Caco-2 (cell line): ENCODE results near the gene CCDC197. TPM values are rescaled to one million over a fixed set of nuclear protein-coding genes. Genes with fewer than 3 reads are reported as not detected.

Experiments
- BruUV-seq: library from RNA; stranded (reverse); fragments of 400-500 nt; replicated peaks from 2 replicates; lab custom pipeline; 2021; lab: Mats Ljungman, UMichigan
- CTCF ChIA-PET: fragments of 300-600 bp; sonication (Branson Sonifier 250); formaldehyde crosslinking; loops from one replicate; lab custom pipeline; 2022; ENCODE audit warnings: antibody characterized with exemption; lab: Charles Lee
- POLR2A ChIA-PET: fragments of 300-600 bp; sonication (Branson Sonifier 250); formaldehyde crosslinking; loops from one replicate; lab custom pipeline; 2022; ENCODE audit warnings: antibody characterized with exemption; lab: Charles Lee
- DNase-seq, 2 experiments: peaks; one replicate each; pipeline versions ENCODE4 v3.0.0 to v3.0.0-alpha.2; 2020 to 2022
- H3K27me3 ChIP-seq: replicated peaks from 2 replicates; pipeline ENCODE4 v1.6.0; 2011; ENCODE audit warnings: low read length; ENCODE audit not compliant: control insufficient read depth, insufficient read depth
- H3K36me3 ChIP-seq: 2 replicates; pipeline ENCODE4 v1.5.1; 2011; ENCODE audit warnings: low read length; ENCODE audit not compliant: control insufficient read depth, insufficient read depth
- H3K4me1 ChIP-seq: fragments of 250-450 bp; sonication (Bioruptor Pico); 2 replicates; pipeline ENCODE4 v1.5.1; 2020; ENCODE audit warnings: mild to moderate bottlenecking
- H3K4me3 ChIP-seq: 2 replicates; pipeline ENCODE4 v1.5.1; 2011; ENCODE audit warnings: low read depth, mild to moderate bottlenecking, control low read depth, low read length
- H3K9me3 ChIP-seq: fragments of 250-450 bp; sonication (Bioruptor Pico); 2 replicates; pipeline ENCODE4 v1.5.1; 2020; ENCODE audit warnings: mild to moderate bottlenecking, moderate library complexity
- H3K27ac Mint-ChIP-seq: one replicate; pipeline ENCODE4 v1.8.0; 2022; ENCODE audit warnings: mixed read lengths; ENCODE audit not compliant: unreplicated experiment
- H3K27me3 Mint-ChIP-seq: one replicate; pipeline ENCODE4 v1.8.0; 2022; ENCODE audit warnings: mixed read lengths; ENCODE audit not compliant: insufficient read depth, unreplicated experiment
- H3K36me3 Mint-ChIP-seq: one replicate; pipeline ENCODE4 v1.8.0; 2022; ENCODE audit warnings: mild to moderate bottlenecking, mixed read lengths; ENCODE audit not compliant: insufficient read depth, unreplicated experiment
- H3K4me1 Mint-ChIP-seq: one replicate; pipeline ENCODE4 v1.8.0; 2022; ENCODE audit warnings: low read depth, mixed read lengths; ENCODE audit not compliant: unreplicated experiment
- H3K4me3 Mint-ChIP-seq: one replicate; pipeline ENCODE4 v1.8.0; 2022; ENCODE audit warnings: mild to moderate bottlenecking, moderate library complexity, mixed read lengths; ENCODE audit not compliant: unreplicated experiment
- H3K9me3 Mint-ChIP-seq: one replicate; pipeline ENCODE4 v1.8.0; 2022; ENCODE audit warnings: mixed read lengths; ENCODE audit not compliant: unreplicated experiment
- CTCF ChIP-seq, 2 experiments: fragments of 200-600 bp in 1 of 2; IDR thresholded peaks; 1 replicate in 1 of 2; 2 replicates in 1 of 2; pipeline versions ENCODE4 v1.5.1 to v1.8.0; 2011 to 2022; ENCODE audit warnings: antibody characterized with exemption in 1 of 2, control low read depth in 1 of 2, inconsistent platforms in 1 of 2, low read depth in 1 of 2, low read length in 1 of 2, mild to moderate bottlenecking in 1 of 2, moderate library complexity in 1 of 2; ENCODE audit not compliant: insufficient read depth in 1 of 2, severe bottlenecking in 1 of 2, unreplicated experiment in 1 of 2
- intact Hi-C: fragments of 100-400 bp; cut with micrococcal nuclease; formaldehyde crosslinking; loops from one replicate; pipeline ENCODE4 v1.10.0; 2022; ENCODE audit not compliant: unreplicated experiment
- total RNA-seq: library from RNA; stranded (reverse); gene quantifications from 2 replicates; pipeline ENCODE4 v1.2.3, GENCODE V29; 2022

Gene CCDC197
- total RNA-seq, 1 experiment from 2014 or later = not detected

- no peak overlapping the region for H3K4me3 ChIP-seq
- Mint-ChIP-seq H3K27me3 (no peaks in the 10 kb centered on the region), H3K9me3 (no peaks in the 10 kb centered on the region), H3K4me1 (no peaks in the 10 kb centered on the region), H3K36me3 (no peaks in the 10 kb centered on the region), H3K27ac (no peak overlapping the region), H3K4me3 (no peak overlapping the region)
- POLR2A ChIA-PET = no interaction called here
- no peak for DNase-seq
- CTCF ChIA-PET = no interaction called here
- TF ChIP-seq CTCF (IDR thresholded peaks at IDR 0.05; ENCODE audit: insufficient read depth in 1 of 2, low read depth in 1 of 2, low read length in 1 of 2, severe bottlenecking in 1 of 2, unreplicated experiment in 1 of 2) = no peak
- BruUV-seq = no TSS peak
- H3K36me3 ChIP-seq = no peaks in the 10 kb centered on the region
- H3K27me3 ChIP-seq = no peaks in the 10 kb centered on the region
- no peaks in the 10 kb centered on the region for H3K9me3 ChIP-seq
- H3K4me1 ChIP-seq = peaks cover 15% of the 10 kb centered on the region; the same call in 1 of the 2 replicates
- intact Hi-C loops = no loop called here
Measured at GRCh38 chr14:93965946-93966474, 31.1 kb upstream of the CCDC197 start.

GRCh38 chr14:93967637-93968250, 29.4 kb upstream of the CCDC197 start:
- Mint-ChIP-seq H3K36me3 (no peaks in the 10 kb centered on the region), H3K9me3 (no peaks in the 10 kb centered on the region), H3K27me3 (no peaks in the 10 kb centered on the region), H3K27ac (no peak overlapping the region), H3K4me1 (no peaks in the 10 kb centered on the region), H3K4me3 (no peak overlapping the region)
- ChIA-PET CTCF (interaction anchor here (0.6 to 1.1 kb wide), 2 partner anchors 17 to 28 kb away, joined by 3 to 5 read pairs; no protein-coding TSS in a partner anchor), POLR2A (no interaction called here)
- Histone ChIP-seq H3K27me3 (no peaks in the 10 kb centered on the region), H3K4me3 (no peak overlapping the region), H3K9me3 (no peaks in the 10 kb centered on the region), H3K36me3 (no peaks in the 10 kb centered on the region), H3K4me1 (peaks cover 12% of the 10 kb centered on the region; the same call in 1 of the 2 replicates)
- TF ChIP-seq CTCF (IDR thresholded peaks at IDR 0.05; ENCODE audit: insufficient read depth in 1 of 2, low read depth in 1 of 2, low read length in 1 of 2, severe bottlenecking in 1 of 2, unreplicated experiment in 1 of 2) = no peak
- no TSS peak for BruUV-seq
- intact Hi-C loops = no loop called here
- no peak for DNase-seq

- H3K4me1 ChIP-seq = peaks cover 12% of the 10 kb centered on the region; the same call in 1 of the 2 replicates
- no peaks in the 10 kb centered on the region for H3K4me1 Mint-ChIP-seq
- H3K4me3 Mint-ChIP-seq = no peak overlapping the region
- H3K36me3 Mint-ChIP-seq = no peaks in the 10 kb centered on the region
- DNase-seq = no peak
- no peak overlapping the region for H3K27ac Mint-ChIP-seq
- ChIA-PET POLR2A (no interaction called here), CTCF (no interaction called here)
- no peaks in the 10 kb centered on the region for H3K9me3 ChIP-seq
- intact Hi-C loops = no loop called here
- no peaks in the 10 kb centered on the region for H3K27me3 Mint-ChIP-seq
- no peaks in the 10 kb centered on the region for H3K36me3 ChIP-seq
- no peak for TF ChIP-seq CTCF (IDR thresholded peaks at IDR 0.05; ENCODE audit: insufficient read depth in 1 of 2, low read depth in 1 of 2, low read length in 1 of 2, severe bottlenecking in 1 of 2, unreplicated experiment in 1 of 2)
- H3K27me3 ChIP-seq = no peaks in the 10 kb centered on the region
- H3K9me3 Mint-ChIP-seq = no peaks in the 10 kb centered on the region
- no TSS peak for BruUV-seq
- no peak overlapping the region for H3K4me3 ChIP-seq
Measured at GRCh38 chr14:93969082-93969828, 27.8 kb upstream of the CCDC197 start.
